HepG2 (cell line): ENCODE measurements around the gene FASTKD1. TPM values are rescaled to one million over a fixed set of nuclear protein-coding genes. Genes with fewer than 3 reads are reported as not detected.
A peak's percentile ranks its signal among the peaks of the same experiment; 100 is the strongest.

Source experiments
- IRF9 ChIP-seq: sonication (generic); formaldehyde crosslinking; IDR thresholded peaks from 2 replicates; pipeline ENCODE4 v1.8.0; 2022; ENCODE audit warnings: missing genetic modification reagents, mild to moderate bottlenecking, borderline replicate concordance
- MED13 ChIP-seq: sonication (generic); formaldehyde crosslinking; IDR thresholded peaks from 2 replicates; pipeline ENCODE4 v1.5.0; 2020; ENCODE audit warnings: missing genetic modification reagents
- MEF2D ChIP-seq: sonication (generic); formaldehyde crosslinking; IDR thresholded peaks from 2 replicates; pipeline ENCODE4 v1.5.1; 2020; ENCODE audit warnings: mild to moderate bottlenecking, missing genetic modification reagents
- MXI1 ChIP-seq: IDR thresholded peaks from 3 replicates; pipeline ENCODE4 v1.6.1; 2012; ENCODE audit warnings: low read depth, low read length, inconsistent platforms, borderline replicate concordance
- NR2C2 ChIP-seq: sonication (generic); formaldehyde crosslinking; IDR thresholded peaks from 2 replicates; pipeline ENCODE4 v1.4.0; 2020; ENCODE audit warnings: missing genetic modification reagents, mild to moderate bottlenecking, moderate library complexity, borderline replicate concordance
- PHF21A ChIP-seq: sonication (generic); formaldehyde crosslinking; IDR thresholded peaks from 2 replicates; pipeline ENCODE4 v1.5.0; 2020; ENCODE audit warnings: mild to moderate bottlenecking, missing genetic modification reagents
- POLR2A ChIP-seq, 2 experiments: IDR thresholded peaks; 2 replicates each; pipeline ENCODE4 v1.6.1; 2011; ENCODE audit warnings: low read depth in 2 of 2, low read length in 2 of 2, mild to moderate bottlenecking in 1 of 2, moderate library complexity in 1 of 2; ENCODE audit not compliant: insufficient read depth in 1 of 2
- SIX4 ChIP-seq: sonication (generic); formaldehyde crosslinking; IDR thresholded peaks from 2 replicates; pipeline ENCODE4 v1.4.0; 2020; ENCODE audit warnings: missing genetic modification reagents
- XRCC5 ChIP-seq: fragments of 200-400 bp; formaldehyde crosslinking; optimal IDR thresholded peaks from 2 replicates; pipeline ENCODE3; 2017; ENCODE audit warnings: mild to moderate bottlenecking, low read length
- ZBTB43 ChIP-seq: sonication (generic); formaldehyde crosslinking; conservative IDR thresholded peaks from 2 replicates; pipeline ENCODE4 v1.4.0; 2020; ENCODE audit warnings: missing genetic modification reagents
- ZHX2 ChIP-seq, 2 experiments: sonication (generic) in 1 of 2; formaldehyde crosslinking in 1 of 2; IDR thresholded peaks; 2 replicates each; pipeline versions ENCODE4 v1.6.1 to v1.9.0; 2014 to 2022; ENCODE audit warnings: antibody characterized with exemption in 1 of 2, borderline replicate concordance in 1 of 2, inconsistent platforms in 1 of 2, low read depth in 1 of 2, missing genetic modification reagents in 1 of 2
- ZNF101 ChIP-seq: sonication (generic); formaldehyde crosslinking; IDR thresholded peaks from 2 replicates; pipeline ENCODE4 v1.4.0; 2020; ENCODE audit warnings: mild to moderate bottlenecking, low read depth, missing genetic modification reagents, borderline replicate concordance
- ZNF234 ChIP-seq: sonication (generic); formaldehyde crosslinking; conservative IDR thresholded peaks from 2 replicates; pipeline ENCODE4 v1.5.1; 2020; ENCODE audit warnings: mild to moderate bottlenecking, missing genetic modification reagents
- ZNF260 ChIP-seq: sonication (generic); formaldehyde crosslinking; IDR thresholded peaks from 2 replicates; pipeline ENCODE4 v1.4.0; 2020; ENCODE audit warnings: missing genetic modification reagents, low read depth, mild to moderate bottlenecking, borderline replicate concordance
- ZNF383 ChIP-seq: sonication (generic); formaldehyde crosslinking; IDR thresholded peaks from 2 replicates; pipeline ENCODE4 v1.4.0; 2020; ENCODE audit warnings: missing genetic modification reagents, mild to moderate bottlenecking, borderline replicate concordance
- ZNF597 ChIP-seq: sonication (generic); formaldehyde crosslinking; IDR thresholded peaks from 2 replicates; pipeline ENCODE4 v1.5.0; 2020; ENCODE audit warnings: missing genetic modification reagents
- polyA plus RNA-seq, 8 experiments: library from polyadenylated mRNA; depleted of rRNA in 3 of 8; stranded (reverse) in 7 of 8; unstranded in 1 of 8; fragments of >200 nt; fragmentation: Illumina TruSeq in 4 of 8; extraction: Trizol in 4 of 8; gene quantifications; 2 replicates each; pipeline versions ENCODE4 v1.2.1 to v1.2.3, GENCODE V29; 2011 to 2016; ENCODE audit warnings: low read depth in 4 of 8, missing spikeins in 1 of 8, mixed read lengths in 1 of 8; ENCODE audit not compliant: insufficient read depth in 1 of 8
- total RNA-seq, 5 experiments: library from RNA; depleted of rRNA; stranded (reverse); fragments of >200 nt; fragmentation: Illumina TruSeq; extraction: Trizol; gene quantifications; 2 replicates each; pipeline ENCODE4 v1.2.3, GENCODE V29; 2016; ENCODE audit warnings: low read depth in 1 of 5

The FASTKD1 gene
- total and polyA plus RNA-seq, 2 of the 13 experiments (the other 11 are each of a cell fraction or from before 2014, with no cell fraction given): 35.0 to 38.0 TPM

DNA sequence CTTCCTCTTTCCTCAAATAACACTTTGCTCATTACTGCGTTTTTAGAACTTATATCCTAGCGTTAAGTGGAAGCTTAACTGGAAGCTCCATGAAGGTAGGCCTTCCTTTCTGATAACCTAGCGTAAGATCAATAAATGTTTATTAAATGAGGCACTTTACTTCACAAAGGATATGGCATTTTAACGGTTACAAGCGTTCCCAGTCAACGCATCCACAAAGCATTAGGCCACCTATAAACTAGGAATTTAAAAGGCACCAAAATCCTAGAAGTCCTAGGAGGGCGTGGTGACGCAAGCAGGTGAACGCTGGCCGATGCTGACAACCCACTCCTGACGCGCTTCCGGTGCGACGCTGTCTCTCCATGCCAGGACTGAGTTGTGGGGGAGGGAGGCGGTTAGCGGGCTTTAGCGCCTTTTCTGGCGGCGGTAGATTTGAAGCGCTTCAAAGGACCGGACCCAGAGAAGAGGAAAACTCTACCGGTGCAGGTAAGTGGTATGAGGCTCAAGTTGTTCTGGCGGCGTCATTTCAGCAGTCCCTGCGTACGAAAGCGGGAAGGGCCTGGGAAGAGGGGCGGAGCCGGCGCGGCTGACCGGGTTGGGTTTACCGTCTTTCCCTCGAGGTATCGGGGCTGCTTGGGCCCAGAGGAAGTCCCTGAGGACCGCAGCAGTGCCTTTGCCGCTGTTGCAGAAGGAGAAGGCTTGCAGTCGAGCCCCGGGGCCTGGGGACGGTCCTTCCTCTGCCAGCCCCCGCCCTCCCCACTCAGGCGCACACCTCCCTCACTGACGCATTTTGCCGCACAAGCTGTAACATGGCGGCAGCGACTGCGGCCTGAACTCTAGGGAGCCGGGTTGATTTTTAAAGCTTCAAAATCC, 10.6 kb upstream of the FASTKD1 start, which contains the start of gene PPIG (continued):
- no peak for TF ChIP-seq ZNF597
- peak; percentile 45; the same call in 1 of the 2 replicates for TF ChIP-seq SIX4 (CRISPR knock-in tag)
- no peak for TF ChIP-seq ZNF101 (CRISPR knock-in tag)
- no peak for TF ChIP-seq ZNF260 (CRISPR knock-in tag)
- TF ChIP-seq POLR2A (IDR thresholded peaks at IDR 0.05; ENCODE audit: insufficient read depth in 1 of 2, low read depth in 2 of 2, low read length in 2 of 2): peak; percentile 63 to 88
- TF ChIP-seq NR2C2 (CRISPR knock-in tag): peak; percentile 92
- TF ChIP-seq ZBTB43 (CRISPR knock-in tag): peak; percentile 12; the same call in 1 of the 2 replicates
- TF ChIP-seq XRCC5: peak; percentile 18
- peak; percentile 100 for TF ChIP-seq ZHX2 (IDR thresholded peaks at IDR 0.05; ENCODE audit: low read depth)
- TF ChIP-seq ZHX2 (CRISPR knock-in tag; IDR thresholded peaks at IDR 0.05; ENCODE audit: borderline replicate concordance): no peak
- TF ChIP-seq ZNF234: no peak; the same call in 1 of the 2 replicates
- peak; percentile 66; the same call in 1 of the 2 replicates for TF ChIP-seq PHF21A (CRISPR knock-in tag)
- peak; percentile 27 for TF ChIP-seq IRF9 (CRISPR knock-in tag)
- TF ChIP-seq MEF2D (CRISPR knock-in tag): peak; percentile 90
- TF ChIP-seq MXI1: peak; percentile 68; the same call in 2 of the 3 replicates
- TF ChIP-seq MED13 (CRISPR knock-in tag): no peak; the same call in 1 of the 2 replicates
- peak; percentile 82; the same call in 1 of the 2 replicates for TF ChIP-seq ZNF383
